ENCODE measurements around the gene FAM50A.
"Not testable (repeated sequence)": the region's sequence is repeated elsewhere in the genome, so short reads cannot be mapped to it uniquely, and the experiment has no call there.

FAM50A gene

GRCh38 chrX:154486052-154486395 is 42.1 kb downstream of the FAM50A start:
- DNase-seq, result peak; percentile 53

- peak; percentile 68 for DNase-seq
Observed at GRCh38 chrX:154486396-154487207, 42.7 kb downstream of the FAM50A start, which contains the start of gene UBL4A. UBL4A (minus strand) TSS chrX:154486615; CDS start chrX:154486584, 31 bp downstream.

DNA sequence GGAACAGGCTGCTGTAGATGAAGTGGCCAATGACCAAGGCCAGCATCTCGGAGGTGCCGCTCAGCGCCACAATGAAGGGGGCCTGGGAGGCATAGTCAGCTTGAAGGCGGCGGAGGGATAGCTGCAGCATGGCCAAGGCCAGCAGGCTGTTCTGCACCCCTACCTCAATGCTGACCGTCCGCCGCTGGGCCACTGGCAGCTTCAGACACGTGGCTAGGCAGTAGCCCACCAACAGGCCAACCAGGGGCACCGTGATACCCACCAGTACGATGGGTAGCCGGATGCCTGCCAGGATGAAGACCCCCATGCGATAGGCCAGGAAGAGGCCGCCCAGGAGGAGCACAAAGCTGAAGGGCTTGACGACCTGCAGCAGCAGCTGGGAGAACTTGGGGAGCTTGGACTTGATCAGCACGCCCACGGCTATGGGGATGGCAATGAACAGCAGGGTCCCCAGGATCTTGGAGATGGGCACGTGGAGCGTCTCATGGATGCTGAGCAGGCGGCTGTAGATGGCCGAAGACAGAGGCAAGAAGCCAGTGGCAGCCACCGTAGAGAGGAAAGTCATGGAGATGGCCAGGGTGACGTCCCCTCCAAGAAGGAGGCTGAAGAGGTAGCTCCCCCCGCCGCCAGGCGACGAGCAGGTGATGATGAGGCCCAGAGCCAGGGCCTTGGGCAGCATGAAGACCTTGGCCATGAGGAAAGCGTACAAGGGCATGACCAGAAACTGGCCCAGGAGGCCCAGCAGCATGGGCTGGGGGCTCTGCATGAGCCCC is 43.8 kb downstream of the FAM50A start:
- no peak for DNase-seq

DNA sequence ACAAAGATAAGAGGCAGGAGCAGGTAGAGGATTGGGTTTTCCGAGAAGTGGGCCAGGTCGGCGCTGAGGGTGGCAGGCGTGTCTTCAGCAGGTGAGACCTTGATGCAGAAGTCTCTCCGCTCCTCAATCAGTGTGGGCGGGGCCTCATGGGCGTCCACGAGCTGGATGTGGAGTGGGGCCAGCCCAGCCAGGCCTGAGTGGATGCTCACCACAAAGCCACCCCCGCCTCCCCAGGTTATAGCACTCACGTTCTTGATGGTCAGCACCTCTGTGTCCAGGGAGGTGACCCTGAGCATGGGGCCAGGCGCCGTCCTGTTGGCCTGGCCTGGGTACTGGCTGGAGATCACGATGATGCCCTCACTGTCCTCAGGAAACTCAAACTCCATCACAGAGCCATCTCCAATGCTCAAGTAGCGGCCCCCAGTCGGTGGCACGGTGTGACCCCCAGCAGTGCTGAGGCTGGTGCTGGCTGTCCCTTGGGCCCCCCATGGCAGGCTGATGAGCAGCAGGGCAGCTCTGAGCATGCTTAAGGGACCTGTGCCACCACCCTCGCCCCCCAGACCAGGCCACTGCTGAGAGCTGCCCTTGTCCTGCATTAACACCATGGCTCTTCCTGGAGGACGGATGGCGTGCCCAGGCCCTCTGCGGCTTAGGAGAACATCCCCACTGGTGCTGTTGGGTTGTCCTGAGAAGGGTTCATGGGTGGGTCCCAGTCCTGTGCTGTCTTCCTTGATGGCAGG is 44.6 kb downstream of the FAM50A start:
- DNase-seq, result no peak

- DNase-seq, result no peak
Observed at GRCh38 chrX:154489182-154489581, 45.2 kb downstream of the FAM50A start.

- peak; percentile 36 for DNase-seq
Observed at GRCh38 chrX:154490021-154490413, 46.1 kb downstream of the FAM50A start.

GRCh38 chrX:154490414-154491083 is 46.6 kb downstream of the FAM50A start, which contains the start of gene SLC10A3:
SLC10A3 (minus strand) TSS chrX:154490629; CDS start chrX:154488940, 1,689 bp downstream.
- peak; percentile 87 for DNase-seq

DNA sequence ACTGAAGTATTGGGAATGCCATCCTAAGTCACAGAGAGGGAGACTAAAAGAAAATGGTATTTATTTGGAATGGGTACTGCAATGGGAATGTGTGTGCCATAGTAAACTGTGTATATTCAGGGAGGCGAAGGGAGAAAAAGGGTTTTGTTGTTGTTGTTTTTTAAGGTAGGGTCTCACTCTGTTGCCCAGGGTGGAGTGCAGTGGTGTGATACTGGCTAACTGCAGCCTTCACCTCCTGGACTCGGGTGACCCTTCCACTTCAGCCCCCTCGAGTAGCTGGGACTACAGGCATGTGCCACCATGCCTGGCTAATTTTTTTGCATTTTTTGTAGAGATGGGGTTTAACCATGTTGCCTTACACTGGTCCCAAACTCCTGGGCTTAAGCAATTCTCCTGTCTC is 50.8 kb downstream of the FAM50A start:
- DNase-seq, result no peak

- no peak for DNase-seq
Observed at GRCh38 chrX:154495472-154495922, 51.6 kb downstream of the FAM50A start.

DNA sequence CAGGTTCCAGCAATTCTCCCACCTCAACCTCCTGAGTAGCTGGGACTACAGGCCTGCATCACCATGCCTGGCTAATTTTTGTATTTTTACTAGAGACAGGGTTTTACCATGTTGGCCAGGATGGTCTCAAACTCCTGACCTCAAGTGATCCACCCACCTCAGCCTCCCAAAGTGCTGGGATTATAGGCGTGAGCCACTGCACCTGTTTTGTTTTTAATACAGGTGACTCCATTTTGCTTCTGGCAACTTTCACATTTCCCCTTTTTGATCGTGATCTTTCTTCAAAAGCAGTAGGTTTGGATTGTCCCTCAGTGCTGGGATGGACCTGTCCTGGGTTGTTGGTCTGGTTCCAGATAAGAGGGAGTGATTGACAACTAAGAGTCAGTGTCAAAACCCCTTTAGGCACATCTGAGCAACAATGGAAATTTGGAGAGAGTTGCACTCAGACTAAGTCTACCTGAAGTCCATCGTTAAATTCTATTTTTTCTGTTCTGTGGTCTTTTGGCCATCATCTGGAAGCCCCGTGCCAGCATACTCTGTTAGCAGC is 52.7 kb downstream of the FAM50A start:
- not testable (repeated sequence) for DNase-seq

Measured in activated T-cell treated with anti-CD3 and anti-CD28 coated beads, Interleukin-2, amount 50 U/mL, for 1 hour (primary cell).